Fibroblast of lung (primary cell): Measurements from ENCODE around the gene HPSE2. TPM values are rescaled to one million over a fixed set of nuclear protein-coding genes. Genes with fewer than 3 reads are reported as not detected.

Source experiments
- DNase-seq, 2 donors: peaks; one replicate each; pipeline versions ENCODE4 v3.0.0 to v3.0.0-alpha.2; 2010; ENCODE audit warnings: low read depth in 2 of 2
- H2AFZ ChIP-seq: 2 replicates; pipeline ENCODE4 v1.5.1; 2012; ENCODE audit warnings: low read length, control low read depth, inconsistent platforms
- H3K27ac ChIP-seq: 2 replicates; pipeline ENCODE4 v1.5.1; 2011; ENCODE audit warnings: low read length, control low read depth; ENCODE audit not compliant: insufficient read depth
- H3K27me3 ChIP-seq: 2 replicates; pipeline ENCODE4 v1.5.1; 2011; ENCODE audit warnings: mild to moderate bottlenecking, low read length; ENCODE audit not compliant: control insufficient read depth, insufficient read depth
- H3K36me3 ChIP-seq: 2 replicates; pipeline ENCODE4 v1.5.1; 2011; ENCODE audit warnings: low read length; ENCODE audit not compliant: control insufficient read depth, insufficient read depth
- H3K4me1 ChIP-seq: 2 replicates; pipeline ENCODE4 v1.5.1; 2011; ENCODE audit warnings: low read length; ENCODE audit not compliant: control insufficient read depth, insufficient read depth; ENCODE audit errors: extremely low read depth
- H3K4me2 ChIP-seq: 2 replicates; pipeline ENCODE4 v1.5.1; 2011; ENCODE audit warnings: low read length, control low read depth; ENCODE audit not compliant: insufficient read depth; ENCODE audit errors: extremely low read depth
- H3K4me3 ChIP-seq, 4 experiments: fragments of 200-600 bp in 1 of 4; sonication (generic) in 1 of 4; replicated peaks in 1 of 4; 2 replicates each; pipeline ENCODE4 v1.5.1; 2011 to 2016; ENCODE audit warnings: low read length in 4 of 4, low read depth in 3 of 4, mild to moderate bottlenecking in 3 of 4, control low read depth in 2 of 4, inconsistent platforms in 1 of 4, mixed read lengths in 1 of 4; ENCODE audit not compliant: insufficient read depth in 1 of 4; ENCODE audit errors: control extremely low read depth in 1 of 4
- H3K79me2 ChIP-seq: 2 replicates; pipeline ENCODE4 v1.5.1; 2012; ENCODE audit warnings: mild to moderate bottlenecking, low read length, inconsistent platforms; ENCODE audit not compliant: control insufficient read depth, insufficient read depth
- H3K9ac ChIP-seq: 2 replicates; pipeline ENCODE4 v1.5.1; 2011; ENCODE audit warnings: mild to moderate bottlenecking, low read length, control low read depth; ENCODE audit not compliant: insufficient read depth
- H3K9me3 ChIP-seq: 2 replicates; pipeline ENCODE4 v1.5.1; 2012; ENCODE audit warnings: low read depth, low read length; ENCODE audit not compliant: control insufficient read depth, insufficient read depth
- H4K20me1 ChIP-seq: 2 replicates; pipeline ENCODE4 v1.5.1; 2011; ENCODE audit warnings: low read length; ENCODE audit not compliant: control insufficient read depth, insufficient read depth; ENCODE audit errors: extremely low read depth
- EZH2 ChIP-seq: IDR thresholded peaks from 2 replicates; pipeline ENCODE4 v1.5.1; 2012; ENCODE audit warnings: low read length, control low read depth, mild to moderate bottlenecking; ENCODE audit errors: missing control alignments
- polyA plus RNA-seq, 2 donors: library from polyadenylated mRNA; depleted of rRNA in 1 of 2; stranded (reverse) in 1 of 2; unstranded in 1 of 2; fragments of >200 nt; gene quantifications; 2 replicates each; pipeline ENCODE4 v1.2.1, GENCODE V29; 2011 to 2012; ENCODE audit warnings: missing spikeins in 1 of 2
- total RNA-seq: library from RNA; depleted of rRNA; stranded (reverse); fragments of >200 nt; gene quantifications from 2 replicates; pipeline ENCODE4 v1.2.1, GENCODE V29; 2014
- TF ChIP-seq, protein P1 (sequence below), 2 donors: IDR thresholded peaks in 1 of 2; conservative IDR thresholded peaks in 1 of 2; 1 replicate in 1 of 2; 2 replicates in 1 of 2; pipeline ENCODE4 v1.5.1; 2011 to 2012; ENCODE audit warnings: low read length in 2 of 2, control low read depth in 1 of 2, inconsistent platforms in 1 of 2, low read depth in 1 of 2, mild to moderate bottlenecking in 1 of 2

HPSE2 gene
- total and polyA plus RNA-seq, 2 donors (not counting 1 experiment from before 2014, with no cell fraction given) = 0.02 to 0.17 TPM

- DNase-seq = no peak
- TF ChIP-seq EZH2 = no peak
- TF ChIP-seq, protein P1, sequence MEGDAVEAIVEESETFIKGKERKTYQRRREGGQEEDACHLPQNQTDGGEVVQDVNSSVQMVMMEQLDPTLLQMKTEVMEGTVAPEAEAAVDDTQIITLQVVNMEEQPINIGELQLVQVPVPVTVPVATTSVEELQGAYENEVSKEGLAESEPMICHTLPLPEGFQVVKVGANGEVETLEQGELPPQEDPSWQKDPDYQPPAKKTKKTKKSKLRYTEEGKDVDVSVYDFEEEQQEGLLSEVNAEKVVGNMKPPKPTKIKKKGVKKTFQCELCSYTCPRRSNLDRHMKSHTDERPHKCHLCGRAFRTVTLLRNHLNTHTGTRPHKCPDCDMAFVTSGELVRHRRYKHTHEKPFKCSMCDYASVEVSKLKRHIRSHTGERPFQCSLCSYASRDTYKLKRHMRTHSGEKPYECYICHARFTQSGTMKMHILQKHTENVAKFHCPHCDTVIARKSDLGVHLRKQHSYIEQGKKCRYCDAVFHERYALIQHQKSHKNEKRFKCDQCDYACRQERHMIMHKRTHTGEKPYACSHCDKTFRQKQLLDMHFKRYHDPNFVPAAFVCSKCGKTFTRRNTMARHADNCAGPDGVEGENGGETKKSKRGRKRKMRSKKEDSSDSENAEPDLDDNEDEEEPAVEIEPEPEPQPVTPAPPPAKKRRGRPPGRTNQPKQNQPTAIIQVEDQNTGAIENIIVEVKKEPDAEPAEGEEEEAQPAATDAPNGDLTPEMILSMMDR (conservative IDR thresholded peaks at IDR 0.05 in 1 of 2, IDR thresholded peaks at IDR 0.05 in 1 of 2; ENCODE audit: low read depth in 1 of 2, low read length in 2 of 2) = no peak
- Histone ChIP-seq H3K4me3 (no peak overlapping the region), H3K4me1 (no peaks in the 10 kb centered on the region), H3K27me3 (no peaks in the 10 kb centered on the region), H3K9ac (no peak overlapping the region), H4K20me1 (no peaks in the 10 kb centered on the region), H3K36me3 (no peaks in the 10 kb centered on the region), H2AFZ (no peak overlapping the region), H3K4me2 (no peak overlapping the region), H3K27ac (no peak overlapping the region), H3K9me3 (no peaks in the 10 kb centered on the region), H3K79me2 (no peaks in the 10 kb centered on the region)
These were observed 612.5 kb downstream of the HPSE2 start for GRCh38 chr10:98623176-98623575.

GRCh38 chr10:98621630-98622029 lies 614.0 kb downstream of the HPSE2 start:
- Histone ChIP-seq H3K27me3 (no peaks in the 10 kb centered on the region), H3K79me2 (no peaks in the 10 kb centered on the region), H3K36me3 (no peaks in the 10 kb centered on the region), H2AFZ (no peak overlapping the region), H3K27ac (no peak overlapping the region), H4K20me1 (no peaks in the 10 kb centered on the region), H3K4me3 (no peak overlapping the region), H3K4me1 (no peaks in the 10 kb centered on the region), H3K9ac (no peak overlapping the region), H3K4me2 (no peak overlapping the region), H3K9me3 (no peaks in the 10 kb centered on the region)
- no peak for TF ChIP-seq EZH2
- TF ChIP-seq, protein P1 (conservative IDR thresholded peaks at IDR 0.05 in 1 of 2, IDR thresholded peaks at IDR 0.05 in 1 of 2; ENCODE audit: low read depth in 1 of 2, low read length in 2 of 2) = no peak
- DNase-seq = no peak

- H3K9me3 ChIP-seq = no peaks in the 10 kb centered on the region
- no peaks in the 10 kb centered on the region for H4K20me1 ChIP-seq
- DNase-seq = no peak
- no peaks in the 10 kb centered on the region for H3K36me3 ChIP-seq
- H3K27ac ChIP-seq = no peak overlapping the region
- H2AFZ ChIP-seq = no peak overlapping the region
- no peak overlapping the region for H3K4me3 ChIP-seq
- H3K79me2 ChIP-seq = no peaks in the 10 kb centered on the region
- H3K9ac ChIP-seq = no peak overlapping the region
- no peak for TF ChIP-seq EZH2
- TF ChIP-seq, protein P1 (conservative IDR thresholded peaks at IDR 0.05 in 1 of 2, IDR thresholded peaks at IDR 0.05 in 1 of 2; ENCODE audit: low read depth in 1 of 2, low read length in 2 of 2) = no peak
- H3K27me3 ChIP-seq = no peaks in the 10 kb centered on the region
- H3K4me2 ChIP-seq = no peak overlapping the region
- no peaks in the 10 kb centered on the region for H3K4me1 ChIP-seq
These were observed 615.1 kb downstream of the HPSE2 start for GRCh38 chr10:98620503-98620902.
